Natural killer cell (primary cell): Measurements from ENCODE around the gene SCLT1. TPM values are rescaled to one million over a fixed set of nuclear protein-coding genes. Genes with fewer than 3 reads are reported as not detected.

Experiments
- ATAC-seq, 3 donors: fragments of 150-1000 bp in 2 of 3; fragments of 200-7000 bp in 1 of 3; cut with Tn5 transposase; 1 replicate in 1 of 3; 2 replicates in 2 of 3; pipeline ENCODE4 v1.10.0; 2021; ENCODE audit warnings: mild to moderate bottlenecking in 2 of 3, moderate library complexity in 2 of 3
- DNase-seq, 2 donors: peaks; one replicate each; pipeline versions ENCODE4 v3.0.0 to v3.0.0-alpha.2; 2013 to 2021; ENCODE audit warnings: mixed read lengths in 1 of 2
- H3K27ac ChIP-seq: one replicate; pipeline ENCODE4 v1.5.1; 2013; ENCODE audit warnings: mild to moderate bottlenecking, low read length
- H3K27me3 ChIP-seq: one replicate; pipeline ENCODE4 v1.6.1; 2013; ENCODE audit warnings: low read length; ENCODE audit not compliant: control insufficient read depth, insufficient read depth
- H3K36me3 ChIP-seq: one replicate; pipeline ENCODE4 v1.6.1; 2013; ENCODE audit warnings: low read length; ENCODE audit not compliant: control insufficient read depth, insufficient read depth
- H3K4me1 ChIP-seq: one replicate; pipeline ENCODE4 v1.6.1; 2013; ENCODE audit warnings: low read length; ENCODE audit not compliant: control insufficient read depth, insufficient read depth
- H3K4me3 ChIP-seq: one replicate; pipeline ENCODE4 v1.5.1; 2013; ENCODE audit warnings: low read length
- H3K9me3 ChIP-seq: one replicate; pipeline ENCODE4 v1.6.1; 2013; ENCODE audit warnings: low read length; ENCODE audit not compliant: control insufficient read depth, insufficient read depth
- H3K27ac Mint-ChIP-seq, 2 donors: one replicate each; pipeline ENCODE4 v1.8.0; 2022; ENCODE audit warnings: mild to moderate bottlenecking in 2 of 2, mixed read lengths in 2 of 2, moderate library complexity in 1 of 2
- H3K27me3 Mint-ChIP-seq, 2 donors: one replicate each; pipeline ENCODE4 v1.8.0; 2022; ENCODE audit warnings: low read depth in 2 of 2, mixed read lengths in 2 of 2
- H3K36me3 Mint-ChIP-seq: one replicate; pipeline ENCODE4 v1.8.0; 2022; ENCODE audit warnings: mixed read lengths
- H3K4me1 Mint-ChIP-seq, 2 donors: one replicate each; pipeline ENCODE4 v1.8.0; 2022; ENCODE audit warnings: mixed read lengths in 2 of 2
- H3K4me3 Mint-ChIP-seq: one replicate; pipeline ENCODE4 v1.8.0; 2022; ENCODE audit warnings: mild to moderate bottlenecking, moderate library complexity, mixed read lengths
- H3K9me3 Mint-ChIP-seq, 2 donors: one replicate each; pipeline ENCODE4 v1.8.0; 2022; ENCODE audit warnings: mixed read lengths in 2 of 2
- CTCF ChIP-seq: fragments of 200-600 bp; IDR thresholded peaks from one replicate; pipeline ENCODE4 v1.8.0; 2022; ENCODE audit warnings: antibody characterized with exemption
- WGBS: methylation state at CpG from one replicate; pipeline ENCODE4 v1.1.7; 2013; ENCODE audit warnings: missing lambda C conversion rate; ENCODE audit not compliant: insufficient coverage; 5-methylcytosine and 5-hydroxymethylcytosine counted together
- intact Hi-C: fragments of 100-400 bp; cut with micrococcal nuclease; formaldehyde crosslinking; loops from one replicate; pipeline ENCODE4 v1.14.2; 2022
- total RNA-seq, 4 donors: library from RNA; stranded (reverse); fragments of 120-200 nt in 1 of 4; gene quantifications; one replicate each; pipeline versions ENCODE4 v1.2.3 to v1.2.4, GENCODE V29; 2013 to 2022

The SCLT1 gene
- total RNA-seq, 3 donors from 2014 or later (not counting 1 experiment from before 2014, with no cell fraction given), result 54.0 to 59.9 (median 55.4) TPM

- H3K4me3 ChIP-seq, result no peak overlapping the region
- peak overlapping the region; percentile 59 to 72 for H3K27ac Mint-ChIP-seq
- no peaks in the 10 kb centered on the region for H3K36me3 Mint-ChIP-seq
- no peaks in the 10 kb centered on the region for H3K9me3 ChIP-seq
- no peaks in the 10 kb centered on the region for H3K9me3 Mint-ChIP-seq
- no peak for TF ChIP-seq CTCF
- intact Hi-C loops, result no loop called here
- no peak overlapping the region for H3K27ac ChIP-seq
- peaks cover 65 to 74% of the 10 kb centered on the region in 2 donors for H3K4me1 Mint-ChIP-seq
- H3K27me3 ChIP-seq, result no peaks in the 10 kb centered on the region
- peaks cover 7% of the 10 kb centered on the region for H3K4me1 ChIP-seq
- WGBS, result 100% methylated on average over 2 of the region's 2 CpGs
- H3K36me3 ChIP-seq, result peaks cover 21% of the 10 kb centered on the region
- no peak for DNase-seq
- ATAC-seq, result no peak
- H3K27me3 Mint-ChIP-seq, result no peaks in the 10 kb centered on the region
- H3K4me3 Mint-ChIP-seq, result no peak overlapping the region
Measured at GRCh38 chr4:128837198-128837597, 256.1 kb downstream of the SCLT1 start.

GRCh38 chr4:128835498-128836222 is 257.7 kb downstream of the SCLT1 start:
- H3K36me3 ChIP-seq, result peaks cover 26% of the 10 kb centered on the region
- Mint-ChIP-seq H3K36me3 (no peaks in the 10 kb centered on the region), H3K27me3 (no peaks in the 10 kb centered on the region), H3K27ac (peak overlapping the region; percentile 48 to 60), H3K4me1 (peaks cover 66 to 76% of the 10 kb centered on the region in 2 donors), H3K4me3 (no peak overlapping the region), H3K9me3 (no peaks in the 10 kb centered on the region)
- no peak for ATAC-seq
- H3K27ac ChIP-seq, result no peak overlapping the region
- WGBS, result 89% methylated on average over 8 of the region's 8 CpGs
- no peak for DNase-seq
- no peak overlapping the region for H3K4me3 ChIP-seq
- H3K9me3 ChIP-seq, result no peaks in the 10 kb centered on the region
- intact Hi-C loops, result no loop called here
- H3K27me3 ChIP-seq, result no peaks in the 10 kb centered on the region
- peaks cover 10% of the 10 kb centered on the region for H3K4me1 ChIP-seq
- TF ChIP-seq CTCF, result no peak

Other genes with a start within 250 kb of the SCLT1 start
- gene C4orf33, start 2.6 kb upstream of the SCLT1 start, total RNA-seq, result 10 to 100 TPM; 23.2 to 27.2 (median 26.2) TPM